H9 (cell line): ENCODE data around the gene SEMG2. TPM values are rescaled to one million over a fixed set of nuclear protein-coding genes. Genes with fewer than 3 reads are reported as not detected.

ENCODE experiments used
- DNase-seq: peaks from one replicate; pipeline ENCODE4 v3.0.0-alpha.2; 2017
- H2AFZ ChIP-seq: one replicate; pipeline ENCODE4 v1.6.1; 2013; ENCODE audit warnings: mild to moderate bottlenecking, low read length, control low read depth, moderate library complexity
- H2AK5ac ChIP-seq: 2 replicates; pipeline ENCODE4 v1.6.1; 2013; ENCODE audit warnings: low read length, control low read depth, mixed read lengths; ENCODE audit not compliant: insufficient read length
- H2BK120ac ChIP-seq: one replicate; pipeline ENCODE4 v1.6.1; 2013; ENCODE audit warnings: low read depth, mild to moderate bottlenecking, low read length, control low read depth, inconsistent platforms; ENCODE audit not compliant: poor library complexity, severe bottlenecking
- H2BK12ac ChIP-seq: 2 replicates; pipeline ENCODE4 v1.6.1; 2013; ENCODE audit warnings: low read length, control low read depth, mixed read lengths, low read depth; ENCODE audit not compliant: insufficient read length
- H2BK15ac ChIP-seq: 2 replicates; pipeline ENCODE4 v1.6.1; 2013; ENCODE audit warnings: low read depth, low read length, control low read depth
- H2BK20ac ChIP-seq: one replicate; pipeline ENCODE4 v1.6.1; 2013; ENCODE audit warnings: low read depth, mild to moderate bottlenecking, low read length, control low read depth, inconsistent platforms; ENCODE audit not compliant: poor library complexity, severe bottlenecking
- H2BK5ac ChIP-seq: 2 replicates; pipeline ENCODE4 v1.6.1; 2013; ENCODE audit warnings: low read length, control low read depth, mixed read lengths; ENCODE audit not compliant: insufficient read length
- H3K14ac ChIP-seq: 2 replicates; pipeline ENCODE4 v1.6.1; 2013; ENCODE audit warnings: low read length, control low read depth; ENCODE audit not compliant: insufficient read depth
- H3K18ac ChIP-seq: 2 replicates; pipeline ENCODE4 v1.6.1; 2013; ENCODE audit warnings: low read depth, mild to moderate bottlenecking, mixed read lengths, low read length, control low read depth; ENCODE audit not compliant: insufficient read length
- H3K23ac ChIP-seq: 2 replicates; pipeline ENCODE4 v1.6.1; 2013; ENCODE audit warnings: low read length, control low read depth, mixed read lengths, low read depth; ENCODE audit not compliant: insufficient read length
- H3K23me2 ChIP-seq: 2 replicates; pipeline ENCODE4 v1.6.1; 2013; ENCODE audit warnings: low read depth, mild to moderate bottlenecking, mixed read lengths, low read length, control low read depth; ENCODE audit not compliant: insufficient read length, poor library complexity, severe bottlenecking
- H3K27ac ChIP-seq: 2 replicates; pipeline ENCODE4 v1.5.1; 2013; ENCODE audit warnings: low read length, control low read depth, mixed read lengths, low read depth; ENCODE audit not compliant: insufficient read length
- H3K27me3 ChIP-seq: 2 replicates; pipeline ENCODE4 v1.6.1; 2013; ENCODE audit warnings: low read length, control low read depth, inconsistent platforms; ENCODE audit not compliant: insufficient read depth
- H3K4ac ChIP-seq: 2 replicates; pipeline ENCODE4 v1.6.1; 2013; ENCODE audit warnings: low read depth, mild to moderate bottlenecking, control low read depth, inconsistent platforms, low read length, moderate library complexity
- H3K4me1 ChIP-seq: 2 replicates; pipeline ENCODE4 v1.6.1; 2013; ENCODE audit warnings: low read length, control low read depth, inconsistent platforms; ENCODE audit not compliant: insufficient read depth
- H3K4me2 ChIP-seq: 2 replicates; pipeline ENCODE4 v1.6.1; 2013; ENCODE audit warnings: low read length, control low read depth, mixed read lengths; ENCODE audit not compliant: insufficient read length, insufficient read depth
- H3K56ac ChIP-seq: 2 replicates; pipeline ENCODE4 v1.6.1; 2013; ENCODE audit warnings: low read depth, mild to moderate bottlenecking, mixed read lengths, low read length, control low read depth; ENCODE audit not compliant: insufficient read length
- H3K79me1 ChIP-seq: 2 replicates; pipeline ENCODE4 v1.6.1; 2013; ENCODE audit warnings: low read depth, mild to moderate bottlenecking, moderate library complexity, low read length, control low read depth, inconsistent platforms; ENCODE audit not compliant: insufficient read depth, poor library complexity, severe bottlenecking
- H3K79me2 ChIP-seq: 2 replicates; pipeline ENCODE4 v1.6.1; 2013; ENCODE audit warnings: low read length, control low read depth, inconsistent platforms; ENCODE audit not compliant: insufficient read depth
- H3K9ac ChIP-seq: 2 replicates; pipeline ENCODE4 v1.6.1; 2013; ENCODE audit warnings: low read length, control low read depth, mixed read lengths; ENCODE audit not compliant: insufficient read length; ENCODE audit errors: extremely low read depth
- H3K9me3 ChIP-seq: one replicate; pipeline ENCODE4 v1.6.1; 2013; ENCODE audit warnings: low read depth, low read length, inconsistent platforms; ENCODE audit not compliant: control insufficient read depth
- H3T11ph ChIP-seq: one replicate; pipeline ENCODE4 v1.6.1; 2013; ENCODE audit warnings: mild to moderate bottlenecking, low read length, control low read depth, inconsistent platforms
- H4K20me1 ChIP-seq: one replicate; pipeline ENCODE4 v1.6.1; 2013; ENCODE audit not compliant: control insufficient read depth, insufficient read length, insufficient read depth
- H4K5ac ChIP-seq: 2 replicates; pipeline ENCODE4 v1.6.1; 2013; ENCODE audit warnings: low read depth, mild to moderate bottlenecking, mixed read lengths, low read length, control low read depth; ENCODE audit not compliant: insufficient read length
- H4K8ac ChIP-seq: replicated peaks from 2 replicates; pipeline ENCODE4 v1.6.1; 2013; ENCODE audit warnings: low read length, control low read depth, mixed read lengths, low read depth; ENCODE audit not compliant: insufficient read length
- H4K91ac ChIP-seq: 2 replicates; pipeline ENCODE4 v1.6.1; 2013; ENCODE audit warnings: low read depth, mild to moderate bottlenecking, moderate library complexity, mixed read lengths, low read length, control low read depth; ENCODE audit not compliant: insufficient read length
- H3K27ac Mint-ChIP-seq, 3 experiments: 2 replicates in 2 of 3; 3 replicates in 1 of 3; pipeline ENCODE4 v1.8.0; 2020 to 2021; ENCODE audit warnings: mixed read lengths in 3 of 3, mild to moderate bottlenecking in 1 of 3, moderate library complexity in 1 of 3
- H3K27me3 Mint-ChIP-seq: 2 replicates; pipeline ENCODE4 v1.8.0; 2021; ENCODE audit warnings: low read depth, mild to moderate bottlenecking, moderate library complexity, mixed read lengths
- H3K36me3 Mint-ChIP-seq, 3 experiments: 2 replicates in 2 of 3; 3 replicates in 1 of 3; pipeline ENCODE4 v1.8.0; 2020 to 2021; ENCODE audit warnings: low read depth in 3 of 3, mixed read lengths in 3 of 3; ENCODE audit not compliant: insufficient read depth in 1 of 3
- H3K4me1 Mint-ChIP-seq, 2 experiments: 2 replicates each; pipeline ENCODE4 v1.8.0; 2020; ENCODE audit warnings: mixed read lengths in 2 of 2
- H3K4me3 Mint-ChIP-seq, 2 experiments: 2 replicates in 1 of 2; 3 replicates in 1 of 2; pipeline ENCODE4 v1.8.0; 2020 to 2021; ENCODE audit warnings: mild to moderate bottlenecking in 2 of 2, mixed read lengths in 2 of 2, moderate library complexity in 1 of 2
- H3K9me3 Mint-ChIP-seq, 2 experiments: 2 replicates in 1 of 2; 3 replicates in 1 of 2; pipeline ENCODE4 v1.8.0; 2020; ENCODE audit warnings: mild to moderate bottlenecking in 2 of 2, mixed read lengths in 2 of 2, moderate library complexity in 1 of 2
- WGBS: extraction: QIAGEN DNeasy Blood & Tissue Kit; methylation state at CpG from one replicate; pipeline ENCODE4 v1.1.7; 2013; ENCODE audit warnings: missing lambda C conversion rate, low lambda C conversion rate, mixed read lengths; ENCODE audit not compliant: insufficient read length; ENCODE audit errors: extremely low coverage; 5-methylcytosine and 5-hydroxymethylcytosine counted together
- total RNA-seq: library from RNA; stranded (reverse); gene quantifications from 2 replicates; pipeline ENCODE4 v1.2.1, GENCODE V29; 2021
- TF ChIP-seq, protein P1 (sequence below): fragments of 200-600 bp; sonication (generic); conservative IDR thresholded peaks from 3 replicates; pipeline ENCODE4 v1.8.0; 2021; ENCODE audit warnings: antibody characterized with exemption, mild to moderate bottlenecking

SEMG2 gene
- total RNA-seq, 1 experiment from 2014 or later, result not detected

DNA sequence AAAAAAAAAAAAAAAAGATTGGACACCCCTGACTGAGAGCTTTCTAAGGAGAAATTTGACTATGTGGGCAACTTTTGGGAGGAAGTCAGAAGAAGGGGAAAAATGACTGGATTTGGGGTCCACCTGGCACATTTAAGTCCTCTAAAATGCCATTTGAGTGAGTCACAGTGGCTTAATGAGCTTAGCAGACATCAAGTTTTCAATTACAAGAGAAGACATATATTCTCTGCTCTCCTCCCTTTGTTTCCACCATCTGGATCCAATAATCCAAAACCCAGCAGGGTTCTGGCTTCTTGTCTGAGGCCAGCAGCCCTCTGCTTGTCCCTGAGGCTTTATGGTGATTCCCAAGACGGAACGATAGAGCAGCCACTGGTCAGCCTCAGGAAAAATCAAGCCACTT, 39.5 kb upstream of the SEMG2 start:
- H2BK20ac ChIP-seq, result no peak overlapping the region
- no peak overlapping the region for H4K91ac ChIP-seq
- H3K9ac ChIP-seq, result no peak overlapping the region
- H3K27me3 ChIP-seq, result no peaks in the 10 kb centered on the region
- H2BK5ac ChIP-seq, result no peak overlapping the region
- H2AFZ ChIP-seq, result no peak overlapping the region
- H4K5ac ChIP-seq, result no peak overlapping the region
- no peaks in the 10 kb centered on the region for H4K20me1 ChIP-seq
- TF ChIP-seq, protein P1, sequence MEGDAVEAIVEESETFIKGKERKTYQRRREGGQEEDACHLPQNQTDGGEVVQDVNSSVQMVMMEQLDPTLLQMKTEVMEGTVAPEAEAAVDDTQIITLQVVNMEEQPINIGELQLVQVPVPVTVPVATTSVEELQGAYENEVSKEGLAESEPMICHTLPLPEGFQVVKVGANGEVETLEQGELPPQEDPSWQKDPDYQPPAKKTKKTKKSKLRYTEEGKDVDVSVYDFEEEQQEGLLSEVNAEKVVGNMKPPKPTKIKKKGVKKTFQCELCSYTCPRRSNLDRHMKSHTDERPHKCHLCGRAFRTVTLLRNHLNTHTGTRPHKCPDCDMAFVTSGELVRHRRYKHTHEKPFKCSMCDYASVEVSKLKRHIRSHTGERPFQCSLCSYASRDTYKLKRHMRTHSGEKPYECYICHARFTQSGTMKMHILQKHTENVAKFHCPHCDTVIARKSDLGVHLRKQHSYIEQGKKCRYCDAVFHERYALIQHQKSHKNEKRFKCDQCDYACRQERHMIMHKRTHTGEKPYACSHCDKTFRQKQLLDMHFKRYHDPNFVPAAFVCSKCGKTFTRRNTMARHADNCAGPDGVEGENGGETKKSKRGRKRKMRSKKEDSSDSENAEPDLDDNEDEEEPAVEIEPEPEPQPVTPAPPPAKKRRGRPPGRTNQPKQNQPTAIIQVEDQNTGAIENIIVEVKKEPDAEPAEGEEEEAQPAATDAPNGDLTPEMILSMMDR, result no peak
- no peak overlapping the region for H2BK120ac ChIP-seq
- no peaks in the 10 kb centered on the region; the same call in 1 of the 2 replicates for H3K79me2 ChIP-seq
- Mint-ChIP-seq H3K27me3 (no peaks in the 10 kb centered on the region; the same call in none of the 2 replicates), H3K27ac (peak overlapping the region in 1 of 3 experiments; percentile 65; a peak in 1 of 7 replicates), H3K9me3 (no peaks in the 10 kb centered on the region), H3K4me1 (no peaks in the 10 kb centered on the region; a peak in 1 of 4 replicates), H3K36me3 (no peaks in the 10 kb centered on the region), H3K4me3 (no peak overlapping the region)
- H2BK15ac ChIP-seq, result no peak overlapping the region
- no peak overlapping the region for H3K4ac ChIP-seq
- no CpG with 5 or more reads among the region's 2 CpGs for WGBS
- H3K23ac ChIP-seq, result no peak overlapping the region
- no peak overlapping the region for H3K14ac ChIP-seq
- no peaks in the 10 kb centered on the region for H3K79me1 ChIP-seq
- no peak overlapping the region for H2BK12ac ChIP-seq
- H3K23me2 ChIP-seq, result no peaks in the 10 kb centered on the region
- H3K27ac ChIP-seq, result no peak overlapping the region
- H2AK5ac ChIP-seq, result no peak overlapping the region
- no peak overlapping the region for H3K4me2 ChIP-seq
- H3K18ac ChIP-seq, result no peak overlapping the region
- H4K8ac ChIP-seq, result no peak overlapping the region
- H3K56ac ChIP-seq, result no peak overlapping the region
- H3K9me3 ChIP-seq, result no peaks in the 10 kb centered on the region
- no peak for DNase-seq
- no peaks in the 10 kb centered on the region for H3K4me1 ChIP-seq
- no peak overlapping the region for H3T11ph ChIP-seq
